Endothelial cell of umbilical vein (primary cell): ENCODE results near the gene ANXA4. TPM values are rescaled to one million over a fixed set of nuclear protein-coding genes. Genes with fewer than 3 reads are reported as not detected.

Experiments
- BruUV-seq: library from RNA; stranded (reverse); fragments of 400-500 nt; replicated peaks from 2 replicates; lab custom pipeline; 2021; lab: Mats Ljungman, UMichigan
- CTCF ChIA-PET: fragments of 300-600, 350-600 bp; sonication (Branson Sonifier 250); formaldehyde crosslinking; loops from one replicate; lab custom pipeline; 2021; ENCODE audit warnings: antibody characterized with exemption, inconsistent platforms; lab: Charles Lee
- POLR2A ChIA-PET: fragments of 300-600, 350-600 bp; sonication (Branson Sonifier 250); formaldehyde crosslinking; loops from one replicate; lab custom pipeline; 2021; ENCODE audit warnings: antibody characterized with exemption, inconsistent platforms; lab: Charles Lee
- DNase-seq: peaks from one replicate; pipeline ENCODE4 v3.0.0-alpha.2; 2011; ENCODE audit warnings: low read depth, low spot score
- FAIRE-seq: peaks from 2 replicates; lab custom pipeline; 2011; peaks lifted over from hg19 to GRCh38; lab: Jason Lieb, UNC
- H2AFZ ChIP-seq: 2 replicates; pipeline ENCODE4 v1.6.0; 2012; ENCODE audit warnings: low read depth, low read length, control low read depth, inconsistent platforms
- H3K27ac ChIP-seq: 2 replicates; pipeline ENCODE4 v1.5.1; 2011; ENCODE audit warnings: low read depth, mild to moderate bottlenecking, control low read depth, low read length, moderate library complexity; ENCODE audit not compliant: insufficient read depth
- H3K27me3 ChIP-seq, 2 experiments: 2 replicates each; pipeline versions ENCODE4 v1.6.0 to v1.6.1; 2011; ENCODE audit warnings: low read length in 2 of 2, mixed read lengths in 1 of 2; ENCODE audit not compliant: control insufficient read depth in 2 of 2, insufficient read depth in 2 of 2
- H3K36me3 ChIP-seq, 2 experiments: 2 replicates in 1 of 2; 3 replicates in 1 of 2; pipeline ENCODE4 v1.5.1; 2011; ENCODE audit warnings: low read length in 2 of 2, mild to moderate bottlenecking in 1 of 2, moderate library complexity in 1 of 2; ENCODE audit not compliant: control insufficient read depth in 2 of 2, insufficient read depth in 2 of 2; ENCODE audit errors: extremely low read depth in 1 of 2
- H3K4me1 ChIP-seq: 3 replicates; pipeline ENCODE4 v1.5.1; 2011; ENCODE audit warnings: mild to moderate bottlenecking, low read length; ENCODE audit not compliant: control insufficient read depth, insufficient read depth; ENCODE audit errors: extremely low read depth
- H3K4me2 ChIP-seq: 2 replicates; pipeline ENCODE4 v1.6.1; 2011; ENCODE audit warnings: low read length, control low read depth, mixed read lengths; ENCODE audit not compliant: insufficient read depth
- H3K4me3 ChIP-seq, 3 experiments: fragments of 200-600 bp in 1 of 3; sonication (generic), shearing (Covaris generic) in 1 of 3; replicated peaks in 1 of 3; 2 replicates each; pipeline ENCODE4 v1.5.1; 2011 to 2016; ENCODE audit warnings: control low read depth in 3 of 3, low read length in 3 of 3, mild to moderate bottlenecking in 2 of 3, inconsistent platforms in 1 of 3, low read depth in 1 of 3, moderate library complexity in 1 of 3; ENCODE audit not compliant: insufficient read depth in 1 of 3
- H3K79me2 ChIP-seq: 2 replicates; pipeline ENCODE4 v1.6.0; 2012; ENCODE audit warnings: low read length, inconsistent platforms; ENCODE audit not compliant: control insufficient read depth, insufficient read depth
- H3K9ac ChIP-seq: replicated peaks from 2 replicates; pipeline ENCODE3; 2011; ENCODE audit warnings: low read length, control low read depth; ENCODE audit not compliant: insufficient read depth; ENCODE audit errors: extremely low read depth
- H3K9me1 ChIP-seq: replicated peaks from 3 replicates; pipeline ENCODE4 v1.6.0; 2011; ENCODE audit warnings: mild to moderate bottlenecking, low read length; ENCODE audit not compliant: control insufficient read depth, insufficient read depth; ENCODE audit errors: extremely low read depth
- H3K9me3 ChIP-seq: replicated peaks from 2 replicates; pipeline ENCODE4 v1.5.1; 2012; ENCODE audit warnings: low read length, inconsistent platforms; ENCODE audit not compliant: control insufficient read depth, insufficient read depth
- H4K20me1 ChIP-seq: replicated peaks from 2 replicates; pipeline ENCODE3; 2011; ENCODE audit warnings: mild to moderate bottlenecking, low read length; ENCODE audit not compliant: control insufficient read depth, insufficient read depth; ENCODE audit errors: extremely low read depth
- CTCF ChIP-seq, 2 donors: IDR thresholded peaks; 1 replicate in 1 of 2; 2 replicates in 1 of 2; pipeline ENCODE4 v1.5.1; 2011; ENCODE audit warnings: low read length in 2 of 2, mild to moderate bottlenecking in 2 of 2, moderate library complexity in 2 of 2, control low read depth in 1 of 2, inconsistent platforms in 1 of 2, low read depth in 1 of 2; ENCODE audit not compliant: insufficient read depth in 1 of 2; ENCODE audit errors: extremely low read depth in 1 of 2
- EZH2 ChIP-seq: IDR thresholded peaks from 2 replicates; pipeline ENCODE4 v1.6.1; 2012; ENCODE audit warnings: borderline replicate concordance, low read depth, mild to moderate bottlenecking, moderate library complexity, low read length, inconsistent platforms; ENCODE audit not compliant: severe bottlenecking
- FOS ChIP-seq: IDR thresholded peaks from 2 replicates; pipeline ENCODE4 v1.6.1; 2011; ENCODE audit warnings: mild to moderate bottlenecking, low read length, moderate library complexity, borderline replicate concordance; ENCODE audit not compliant: insufficient read depth
- GATA2 ChIP-seq: IDR thresholded peaks from 2 replicates; pipeline ENCODE4 v1.7.0; 2011; ENCODE audit warnings: low read depth, mild to moderate bottlenecking, moderate library complexity, mixed read lengths, low read length; ENCODE audit not compliant: insufficient read length, insufficient read depth
- JUN ChIP-seq: IDR thresholded peaks from 2 replicates; pipeline ENCODE4 v1.6.1; 2011; ENCODE audit warnings: borderline replicate concordance, low read depth; ENCODE audit not compliant: insufficient read length, insufficient read depth
- MAX ChIP-seq: IDR thresholded peaks from 2 replicates; pipeline ENCODE4 v1.6.1; 2011; ENCODE audit not compliant: insufficient read depth, insufficient read length
- MYC ChIP-seq: IDR thresholded peaks from one replicate; pipeline ENCODE4 v1.6.1; 2011; ENCODE audit warnings: mild to moderate bottlenecking, low read depth, low read length
- POLR2A ChIP-seq: IDR thresholded peaks from 2 replicates; pipeline ENCODE4 v1.6.1; 2012; ENCODE audit warnings: low read depth, mild to moderate bottlenecking, control low read depth, low read length
- POLR2AphosphoS5 ChIP-seq: IDR thresholded peaks from 2 replicates; pipeline ENCODE4 v1.6.1; 2012; ENCODE audit warnings: low read depth, mild to moderate bottlenecking, control low read depth, low read length, moderate library complexity; ENCODE audit not compliant: insufficient read depth
- dilution Hi-C: fragments of 300-500 bp; cut with MboI; formaldehyde crosslinking; loops from one replicate; pipeline ENCODE4 v1.15.0; 2019; ENCODE audit warnings: low sequenced_read_pairs; ENCODE audit not compliant: extremely low pct_ligation_motif_present
- intact Hi-C: fragments of 100-400 bp; cut with micrococcal nuclease; formaldehyde crosslinking; loops from one replicate; pipeline ENCODE4 v1.10.0; 2022
- polyA plus RNA-seq, 4 experiments: library from polyadenylated mRNA; depleted of rRNA in 3 of 4; stranded (reverse) in 3 of 4; unstranded in 1 of 4; fragments of >200 nt; gene quantifications; 2 replicates each; pipeline versions ENCODE4 v1.2.1 to v1.2.3, GENCODE V29; 2011 to 2012; ENCODE audit warnings: missing spikeins in 1 of 4
- total RNA-seq: library from RNA; stranded (reverse); gene quantifications from 2 replicates; pipeline ENCODE4 v1.2.3, GENCODE V29; 2021

The ANXA4 gene
- total and polyA plus RNA-seq, 2 donors (not counting 3 experiments of a cell fraction or from before 2014, with no cell fraction given) = 29.4 to 79.6 TPM

GRCh38 chr2:69776886-69777785 lies 35.2 kb downstream of the ANXA4 start:
- ChIA-PET POLR2A (no interaction called here), CTCF (interaction anchor here (0.9 to 2.5 kb wide), 3 partner anchors 40 to 52 kb away, joined by 3 to 8 read pairs (median 4); no protein-coding TSS in a partner anchor)
- no peaks in the 10 kb centered on the region for H3K9me1 ChIP-seq
- H3K36me3 ChIP-seq = no peaks in the 10 kb centered on the region
- DNase-seq (no peak), FAIRE-seq (no peak)
- TF ChIP-seq MAX (no peak), MYC (no peak), POLR2A (no peak), GATA2 (no peak), JUN (no peak), POLR2AphosphoS5 (no peak), FOS (no peak), CTCF (IDR thresholded peaks at IDR 0.05; ENCODE audit: extremely low read depth in 1 of 2, insufficient read depth in 1 of 2, low read depth in 1 of 2, low read length in 2 of 2) (no peak), EZH2 (no peak)
- H3K4me3 ChIP-seq = no peak overlapping the region
- H3K4me1 ChIP-seq = peaks cover 9% of the 10 kb centered on the region
- intact Hi-C loops (no loop called here), dilution Hi-C loops (no loop called here)
- no TSS peak for BruUV-seq
- H3K79me2 ChIP-seq = no peaks in the 10 kb centered on the region
- H2AFZ ChIP-seq = no peak overlapping the region
- H3K4me2 ChIP-seq = no peak overlapping the region
- H3K9me3 ChIP-seq = no peaks in the 10 kb centered on the region
- H3K27ac ChIP-seq = no peak overlapping the region
- H4K20me1 ChIP-seq = no peaks in the 10 kb centered on the region
- H3K27me3 ChIP-seq = no peaks in the 10 kb centered on the region
- H3K9ac ChIP-seq = no peak overlapping the region
